GM13977 (cell line): Measurements from ENCODE around the gene ADAMTSL5.

Experiments
- DNase-seq: peaks from one replicate; pipeline ENCODE4 v3.0.0; 2012; ENCODE audit warnings: low spot score
- in situ Hi-C: fragments of 300-500 bp; cut with MboI; formaldehyde crosslinking; loops from one replicate; pipeline ENCODE4 v1.12.0; 2022; ENCODE audit warnings: low sequenced_read_pairs, low pct_unique_long_range_greater_than_20kb, mixed read lengths, inconsistent platforms; ENCODE audit not compliant: unreplicated experiment
- TF ChIP-seq, protein P1 (sequence below): IDR thresholded peaks from 2 replicates; pipeline ENCODE4 v1.5.1; 2012; ENCODE audit warnings: mild to moderate bottlenecking, control low read depth; ENCODE audit not compliant: insufficient read depth; ENCODE audit errors: extremely low read depth, missing control alignments

The ADAMTSL5 gene, protein sequence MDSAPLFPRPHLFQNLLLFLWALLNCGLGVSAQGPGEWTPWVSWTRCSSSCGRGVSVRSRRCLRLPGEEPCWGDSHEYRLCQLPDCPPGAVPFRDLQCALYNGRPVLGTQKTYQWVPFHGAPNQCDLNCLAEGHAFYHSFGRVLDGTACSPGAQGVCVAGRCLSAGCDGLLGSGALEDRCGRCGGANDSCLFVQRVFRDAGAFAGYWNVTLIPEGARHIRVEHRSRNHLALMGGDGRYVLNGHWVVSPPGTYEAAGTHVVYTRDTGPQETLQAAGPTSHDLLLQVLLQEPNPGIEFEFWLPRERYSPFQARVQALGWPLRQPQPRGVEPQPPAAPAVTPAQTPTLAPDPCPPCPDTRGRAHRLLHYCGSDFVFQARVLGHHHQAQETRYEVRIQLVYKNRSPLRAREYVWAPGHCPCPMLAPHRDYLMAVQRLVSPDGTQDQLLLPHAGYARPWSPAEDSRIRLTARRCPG

DNA sequence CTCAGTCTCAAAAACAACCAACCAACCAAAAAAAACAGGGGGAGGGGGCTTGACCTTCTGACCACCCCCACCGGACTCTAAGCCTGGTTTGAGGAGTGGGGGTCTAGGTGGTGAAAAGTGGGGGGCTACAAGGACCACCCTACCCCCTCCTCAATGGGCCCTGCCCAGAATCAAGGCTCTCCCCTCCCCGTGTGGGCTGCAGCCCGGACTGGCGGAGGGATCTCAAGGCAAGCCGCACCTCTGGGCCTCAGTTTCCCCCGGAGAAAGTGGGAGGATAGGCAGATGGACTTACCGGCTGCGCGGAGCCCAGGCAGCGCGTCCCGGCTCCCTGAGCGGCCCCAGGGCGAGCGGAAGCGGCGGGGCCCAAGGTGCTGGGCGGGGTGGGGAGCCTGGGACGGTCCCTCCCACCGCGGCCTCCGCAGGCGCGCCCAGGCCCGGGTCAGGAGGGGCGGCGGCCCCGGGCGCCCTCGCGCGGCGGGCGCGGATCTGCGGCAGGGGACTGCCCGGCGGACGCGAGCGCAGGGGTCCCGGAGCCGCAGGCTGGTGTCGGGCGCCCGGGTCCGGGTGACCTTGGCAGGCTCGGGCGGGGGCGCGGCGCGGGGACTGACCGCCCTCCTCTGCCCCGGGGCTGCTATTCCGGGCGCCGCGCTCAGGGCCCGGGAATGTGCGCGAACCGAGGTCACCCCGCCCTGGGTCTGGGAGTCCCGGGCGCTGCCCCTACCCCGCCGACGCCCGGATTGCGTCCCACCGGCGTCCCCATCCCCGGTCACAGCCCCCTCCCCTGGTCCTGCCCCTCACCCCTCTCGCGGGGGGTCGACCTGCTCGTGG is at the start of gene ADAMTSL5:
ADAMTSL5 (minus strand) TSS at position 349 of the 828 bp plus-strand sequence. CDS start 2,076 bp downstream, outside the sequence.
- peak; percentile 90 for DNase-seq
- TF ChIP-seq, protein P1, sequence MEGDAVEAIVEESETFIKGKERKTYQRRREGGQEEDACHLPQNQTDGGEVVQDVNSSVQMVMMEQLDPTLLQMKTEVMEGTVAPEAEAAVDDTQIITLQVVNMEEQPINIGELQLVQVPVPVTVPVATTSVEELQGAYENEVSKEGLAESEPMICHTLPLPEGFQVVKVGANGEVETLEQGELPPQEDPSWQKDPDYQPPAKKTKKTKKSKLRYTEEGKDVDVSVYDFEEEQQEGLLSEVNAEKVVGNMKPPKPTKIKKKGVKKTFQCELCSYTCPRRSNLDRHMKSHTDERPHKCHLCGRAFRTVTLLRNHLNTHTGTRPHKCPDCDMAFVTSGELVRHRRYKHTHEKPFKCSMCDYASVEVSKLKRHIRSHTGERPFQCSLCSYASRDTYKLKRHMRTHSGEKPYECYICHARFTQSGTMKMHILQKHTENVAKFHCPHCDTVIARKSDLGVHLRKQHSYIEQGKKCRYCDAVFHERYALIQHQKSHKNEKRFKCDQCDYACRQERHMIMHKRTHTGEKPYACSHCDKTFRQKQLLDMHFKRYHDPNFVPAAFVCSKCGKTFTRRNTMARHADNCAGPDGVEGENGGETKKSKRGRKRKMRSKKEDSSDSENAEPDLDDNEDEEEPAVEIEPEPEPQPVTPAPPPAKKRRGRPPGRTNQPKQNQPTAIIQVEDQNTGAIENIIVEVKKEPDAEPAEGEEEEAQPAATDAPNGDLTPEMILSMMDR = peak; percentile 55
- in situ Hi-C loops = no loop called here

DNA sequence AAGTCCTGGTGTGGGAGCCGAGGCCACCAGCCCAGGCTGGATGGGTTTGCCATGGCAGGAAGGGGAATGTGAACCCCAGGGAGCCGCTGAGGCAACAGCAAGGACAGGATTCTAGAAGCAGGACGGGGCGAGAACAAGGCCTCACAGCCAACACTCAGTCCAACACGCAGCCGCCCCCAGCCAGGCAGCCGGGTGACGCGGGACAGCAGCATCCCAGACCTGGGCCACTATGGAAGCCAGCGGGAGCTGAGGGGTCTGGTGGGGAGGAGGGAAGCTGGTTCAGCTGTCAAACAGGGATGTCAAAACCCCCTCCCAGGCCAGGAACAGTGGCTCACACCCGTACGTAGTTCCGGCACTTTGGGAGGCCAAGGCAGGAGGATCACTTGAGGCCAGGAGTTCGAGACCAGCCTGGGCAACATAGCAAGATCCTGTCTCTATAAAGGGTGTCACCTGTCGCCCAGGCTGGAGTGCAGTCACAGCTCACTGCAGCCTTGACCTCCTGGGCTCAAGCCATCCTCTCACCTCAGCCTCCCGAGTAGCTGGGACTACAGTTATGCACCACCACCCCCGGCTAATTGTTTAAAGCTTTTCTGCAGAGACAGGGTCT is 48.5 kb upstream of the ADAMTSL5 start:
- TF ChIP-seq, protein P1 = no peak
- DNase-seq = no peak
- in situ Hi-C loops = no loop called here

DNA sequence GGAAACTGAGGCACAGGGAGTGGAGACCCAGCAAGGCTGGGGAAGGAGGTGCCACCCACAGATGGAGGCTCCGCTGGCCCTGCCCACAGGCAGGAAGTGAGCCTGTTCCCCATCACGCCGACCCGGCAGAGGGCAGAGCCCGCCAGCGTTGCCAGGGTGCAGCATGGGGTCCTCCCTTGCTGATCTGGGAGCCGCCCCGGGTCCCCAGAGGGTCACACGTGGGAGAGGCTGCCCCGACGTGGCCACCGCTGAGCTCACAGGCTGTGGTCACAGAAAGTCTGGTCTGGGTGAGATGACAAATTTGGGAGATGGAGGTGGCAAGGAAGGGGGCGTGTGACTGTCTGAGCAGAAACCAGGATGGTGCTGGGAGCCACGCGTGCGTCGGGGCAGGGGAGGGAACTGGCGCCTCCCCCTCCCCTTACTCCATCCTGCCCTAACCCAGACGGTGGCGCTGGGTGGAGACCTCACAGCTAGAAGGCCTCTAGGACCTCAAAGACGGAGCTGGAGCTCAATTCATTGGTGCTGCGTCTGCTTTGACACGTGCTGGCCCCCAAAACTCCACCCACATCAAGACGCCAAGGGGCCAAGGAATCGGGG is 47.6 kb upstream of the ADAMTSL5 start:
- in situ Hi-C loops = no loop called here
- no peak for DNase-seq
- TF ChIP-seq, protein P1 = no peak

DNA sequence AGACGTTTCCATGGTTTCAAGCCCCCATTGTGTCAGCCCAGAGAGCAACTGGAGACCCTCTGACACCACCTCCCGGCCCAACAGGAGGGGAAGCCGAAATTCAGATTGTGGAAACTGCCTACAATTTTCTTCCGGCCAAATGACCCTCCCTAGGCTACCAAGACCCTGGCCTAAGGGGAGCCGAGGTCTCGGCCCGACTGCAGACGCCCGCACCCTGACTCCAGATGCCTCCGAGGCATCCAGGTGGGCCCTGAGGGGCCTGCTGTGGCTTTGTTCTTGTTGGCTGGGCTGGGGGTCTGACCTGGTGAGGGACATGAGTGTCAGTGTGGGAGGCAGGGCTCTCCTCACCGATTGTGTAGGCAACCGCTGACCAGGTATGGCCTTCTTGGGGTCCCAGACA is 45.7 kb upstream of the ADAMTSL5 start:
- in situ Hi-C loops = no loop called here
- DNase-seq = no peak
- TF ChIP-seq, protein P1 = no peak

DNA sequence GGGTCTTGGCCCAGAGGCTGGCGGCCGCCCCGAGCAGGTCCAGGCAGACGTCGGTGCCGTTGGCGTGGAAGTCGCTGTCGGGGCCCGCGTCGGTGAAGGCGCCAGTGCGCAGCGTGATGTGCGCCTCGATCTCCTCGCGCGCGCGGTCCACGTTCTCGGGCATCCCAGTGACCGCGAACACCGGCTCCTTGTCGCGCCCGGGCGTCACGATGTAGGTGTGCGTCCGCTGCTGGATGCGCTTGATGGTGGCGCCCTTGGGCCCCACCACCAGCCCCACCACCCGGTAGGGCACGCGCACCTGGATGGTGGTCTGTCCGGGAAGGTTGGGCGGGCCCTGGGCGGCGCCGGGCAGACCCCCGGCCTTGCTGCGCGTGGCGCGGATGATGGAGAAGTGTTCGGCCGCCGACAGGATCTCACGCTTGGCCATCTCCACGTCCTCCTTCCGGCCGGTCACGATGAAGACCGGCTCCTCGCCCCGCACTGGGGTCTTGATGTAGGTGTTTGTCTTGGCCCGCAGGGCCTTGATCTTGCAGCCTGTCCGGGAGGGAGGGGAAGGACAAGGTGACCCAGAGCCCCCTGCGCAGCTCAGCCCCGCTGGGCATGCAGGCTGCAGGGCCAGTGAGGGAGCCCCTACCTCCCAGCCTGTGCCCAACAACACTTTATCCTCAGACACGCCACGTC is 43.7 kb upstream of the ADAMTSL5 start:
- TF ChIP-seq, protein P1 = no peak
- DNase-seq = no peak
- in situ Hi-C loops = no loop called here
